Measurements from ENCODE around the gene NFAM1. TPM values are rescaled to one million over a fixed set of nuclear protein-coding genes. Genes with fewer than 3 reads are reported as not detected.

NFAM1 gene
- total RNA-seq, 3 donors from 2014 or later (not counting 1 experiment from before 2014, with no cell fraction given), result 2.4 to 7.8 (median 3.6) TPM

- no peaks in the 10 kb centered on the region for H3K9me3 ChIP-seq (ENCODE audit: control insufficient read depth, insufficient read depth, low read length)
- intact Hi-C loops (cut with micrococcal nuclease), result loop anchor here (5.0 kb wide), 1 partner anchor 276 kb away; the partner anchor contains the start of gene NDUFA6
- TF ChIP-seq CTCF (IDR thresholded peaks at IDR 0.05), result no peak
- 1% methylated on average over 86 of the region's 86 CpGs for WGBS (ENCODE audit: insufficient coverage)
- no peaks in the 10 kb centered on the region for H3K36me3 ChIP-seq (ENCODE audit: control insufficient read depth, insufficient read depth, low read length)
- H3K4me1 ChIP-seq (ENCODE audit: control insufficient read depth, insufficient read depth, low read length), result peaks cover 19% of the 10 kb centered on the region
- DNase-seq, result peak; percentile 23 to 57
- Mint-ChIP-seq H3K27ac (peak overlapping the region in 1 of 2 donors; percentile 80), H3K36me3 (no peaks in the 10 kb centered on the region), H3K27me3 (ENCODE audit: low read depth in 2 of 2) (peaks cover 26 to 45% of the 10 kb centered on the region in 2 donors), H3K4me3 (peak overlapping the region; percentile 68), H3K9me3 (no peaks in the 10 kb centered on the region), H3K4me1 (peaks cover 6 to 28% of the 10 kb centered on the region in 2 donors)
- peaks cover 16% of the 10 kb centered on the region for H3K27me3 ChIP-seq (ENCODE audit: control insufficient read depth, insufficient read depth, low read length)
- H3K27ac ChIP-seq (ENCODE audit: low read length), result no peak overlapping the region
- ATAC-seq, result peak; percentile 12 to 38 (median 31)
- peak overlapping the region; percentile 33 for H3K4me3 ChIP-seq (ENCODE audit: low read length)
Observed at GRCh38 chr22:42368379-42369249, 63.6 kb downstream of the NFAM1 start.

GRCh38 chr22:42367980-42368378 is 64.2 kb downstream of the NFAM1 start:
- Histone ChIP-seq H3K9me3 (ENCODE audit: control insufficient read depth, insufficient read depth, low read length) (no peaks in the 10 kb centered on the region), H3K27me3 (ENCODE audit: control insufficient read depth, insufficient read depth, low read length) (peaks cover 16% of the 10 kb centered on the region), H3K4me3 (ENCODE audit: low read length) (no peak overlapping the region), H3K4me1 (ENCODE audit: control insufficient read depth, insufficient read depth, low read length) (peaks cover 19% of the 10 kb centered on the region), H3K36me3 (ENCODE audit: control insufficient read depth, insufficient read depth, low read length) (no peaks in the 10 kb centered on the region), H3K27ac (ENCODE audit: low read length) (no peak overlapping the region)
- H3K27ac Mint-ChIP-seq, result no peak overlapping the region
- peak in 1 of 2 donors; percentile 27 for DNase-seq
- peak overlapping the region; percentile 68 for H3K4me3 Mint-ChIP-seq
- peaks cover 6 to 28% of the 10 kb centered on the region in 2 donors for H3K4me1 Mint-ChIP-seq
- intact Hi-C loops (cut with micrococcal nuclease), result loop anchor here (5.0 kb wide), 1 partner anchor 276 kb away; the partner anchor contains the start of gene NDUFA6
- TF ChIP-seq CTCF (IDR thresholded peaks at IDR 0.05), result no peak
- WGBS (ENCODE audit: insufficient coverage), result 7% methylated on average over 11 of the region's 11 CpGs
- no peaks in the 10 kb centered on the region for H3K36me3 Mint-ChIP-seq
- H3K9me3 Mint-ChIP-seq, result no peaks in the 10 kb centered on the region
- peaks cover 28 to 45% of the 10 kb centered on the region in 2 donors for H3K27me3 Mint-ChIP-seq (ENCODE audit: low read depth in 2 of 2)
- no peak for ATAC-seq

- Histone ChIP-seq H3K4me1 (ENCODE audit: control insufficient read depth, insufficient read depth, low read length) (peaks cover 19% of the 10 kb centered on the region), H3K4me3 (ENCODE audit: low read length) (no peak overlapping the region), H3K9me3 (ENCODE audit: control insufficient read depth, insufficient read depth, low read length) (no peaks in the 10 kb centered on the region), H3K36me3 (ENCODE audit: control insufficient read depth, insufficient read depth, low read length) (no peaks in the 10 kb centered on the region), H3K27me3 (ENCODE audit: control insufficient read depth, insufficient read depth, low read length) (peaks cover 16% of the 10 kb centered on the region), H3K27ac (ENCODE audit: low read length) (no peak overlapping the region)
- whole genome bisulfite sequencing (ENCODE audit: insufficient coverage), result 84% methylated on average over 8 of the region's 8 CpGs
- ATAC-seq (no peak), DNase-seq (no peak)
- no peaks in the 10 kb centered on the region for H3K9me3 Mint-ChIP-seq
- H3K4me3 Mint-ChIP-seq, result peak overlapping the region; percentile 60
- H3K4me1 Mint-ChIP-seq, result peaks cover 6 to 28% of the 10 kb centered on the region in 2 donors
- H3K27me3 Mint-ChIP-seq (ENCODE audit: low read depth in 2 of 2), result peaks cover 33 to 52% of the 10 kb centered on the region in 2 donors
- H3K27ac Mint-ChIP-seq, result no peak overlapping the region
- TF ChIP-seq CTCF (IDR thresholded peaks at IDR 0.05), result no peak
- H3K36me3 Mint-ChIP-seq, result no peaks in the 10 kb centered on the region
- intact Hi-C loops (cut with micrococcal nuclease), result loop anchor here (5.0 kb wide), 1 partner anchor 275 kb away; the partner anchor contains the start of gene NDUFA6
Observed at GRCh38 chr22:42366806-42367581, 65.2 kb downstream of the NFAM1 start.
